Activated CD4-positive, alpha-beta T cell treated with anti-CD3 and anti-CD28 coated beads for 48 hours (primary cell): Measurements from ENCODE around the gene SELENOO.

Experiments used
- DNase-seq: peaks from one replicate; pipeline ENCODE4 v3.0.0-alpha.2; 2020

SELENOO gene

GRCh38 chr22:50171965-50172421 lies 28.8 kb upstream of the SELENOO start:
- no peak for DNase-seq

- no peak for DNase-seq
These were observed 27.4 kb upstream of the SELENOO start for GRCh38 chr22:50173311-50173982.

- no peak for DNase-seq
These were observed 26.8 kb upstream of the SELENOO start for GRCh38 chr22:50173983-50174355.

- no peak for DNase-seq
These were observed 26.2 kb upstream of the SELENOO start for GRCh38 chr22:50174382-50175190.

- DNase-seq = no peak
These were observed 25.7 kb upstream of the SELENOO start for GRCh38 chr22:50175191-50175461.

DNA sequence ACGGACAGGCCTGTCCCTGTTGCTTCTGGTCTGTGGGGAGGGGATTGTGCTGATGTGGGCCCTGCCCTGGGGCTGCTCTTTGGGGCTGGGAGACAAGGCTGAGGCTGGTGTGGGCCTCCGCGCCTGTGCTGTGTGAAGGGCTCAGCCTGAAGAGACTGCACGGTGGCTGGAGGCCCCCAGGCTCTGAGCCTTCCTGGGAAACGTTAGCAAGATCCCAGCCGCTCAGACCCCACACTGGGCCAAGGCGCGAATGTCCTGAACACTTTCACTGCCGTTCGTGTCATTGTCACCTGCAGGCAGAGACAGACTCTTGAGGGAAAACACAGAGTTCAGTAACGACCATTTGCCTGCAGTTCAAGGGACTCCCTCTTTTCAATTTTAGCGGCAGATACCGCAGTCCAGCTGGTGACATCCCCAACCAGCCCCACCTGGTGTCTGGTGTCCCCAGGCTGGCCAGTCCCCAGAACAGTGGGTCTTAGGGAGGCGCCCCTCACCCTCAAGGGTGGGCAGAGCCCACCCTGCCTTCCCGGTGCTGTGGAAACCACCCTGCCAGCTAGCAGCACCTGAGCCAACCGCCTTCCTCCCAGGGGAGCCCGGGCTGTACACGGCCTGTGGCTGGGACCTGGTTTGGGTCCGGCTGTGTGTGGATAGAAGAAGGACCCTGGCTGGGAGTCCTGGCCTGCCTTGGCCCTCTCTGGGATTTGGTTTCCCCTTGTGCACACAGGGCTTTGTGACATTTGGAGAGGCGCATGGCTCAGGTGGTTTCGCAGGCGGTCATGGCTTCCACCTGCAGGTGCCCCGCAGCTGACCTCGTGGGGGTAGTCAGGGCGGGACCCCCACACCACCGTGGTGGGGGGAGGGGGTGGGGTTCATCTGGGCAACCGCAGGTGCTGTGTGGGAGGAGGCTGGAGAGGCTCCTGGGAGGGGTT lies 24.6 kb upstream of the SELENOO start:
- no peak for DNase-seq

- no peak for DNase-seq
These were observed 23.8 kb upstream of the SELENOO start for GRCh38 chr22:50176850-50177536.

- no peak for DNase-seq
These were observed 23.0 kb upstream of the SELENOO start for GRCh38 chr22:50177537-50178470.

DNA sequence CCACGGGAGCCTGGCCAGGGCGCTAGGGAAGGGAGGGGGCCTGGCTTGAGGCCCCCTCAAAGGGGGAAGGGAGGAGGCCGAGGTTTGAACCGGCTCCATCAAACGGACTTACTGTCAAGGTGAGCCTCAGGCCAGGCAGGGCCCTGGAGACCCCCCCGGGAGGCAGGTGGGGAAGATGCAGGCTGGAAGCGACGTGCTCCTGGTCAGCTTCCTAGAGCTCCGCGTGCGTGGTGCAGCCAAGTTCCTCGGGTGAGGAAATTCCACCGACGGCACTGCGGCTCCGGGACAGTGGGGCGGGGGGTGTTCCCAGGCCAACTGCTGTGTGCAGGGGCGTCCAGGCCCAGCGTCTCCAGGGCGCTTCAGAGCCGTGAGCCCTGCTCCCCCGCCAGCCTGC lies 22.3 kb upstream of the SELENOO start:
- no peak for DNase-seq

DNA sequence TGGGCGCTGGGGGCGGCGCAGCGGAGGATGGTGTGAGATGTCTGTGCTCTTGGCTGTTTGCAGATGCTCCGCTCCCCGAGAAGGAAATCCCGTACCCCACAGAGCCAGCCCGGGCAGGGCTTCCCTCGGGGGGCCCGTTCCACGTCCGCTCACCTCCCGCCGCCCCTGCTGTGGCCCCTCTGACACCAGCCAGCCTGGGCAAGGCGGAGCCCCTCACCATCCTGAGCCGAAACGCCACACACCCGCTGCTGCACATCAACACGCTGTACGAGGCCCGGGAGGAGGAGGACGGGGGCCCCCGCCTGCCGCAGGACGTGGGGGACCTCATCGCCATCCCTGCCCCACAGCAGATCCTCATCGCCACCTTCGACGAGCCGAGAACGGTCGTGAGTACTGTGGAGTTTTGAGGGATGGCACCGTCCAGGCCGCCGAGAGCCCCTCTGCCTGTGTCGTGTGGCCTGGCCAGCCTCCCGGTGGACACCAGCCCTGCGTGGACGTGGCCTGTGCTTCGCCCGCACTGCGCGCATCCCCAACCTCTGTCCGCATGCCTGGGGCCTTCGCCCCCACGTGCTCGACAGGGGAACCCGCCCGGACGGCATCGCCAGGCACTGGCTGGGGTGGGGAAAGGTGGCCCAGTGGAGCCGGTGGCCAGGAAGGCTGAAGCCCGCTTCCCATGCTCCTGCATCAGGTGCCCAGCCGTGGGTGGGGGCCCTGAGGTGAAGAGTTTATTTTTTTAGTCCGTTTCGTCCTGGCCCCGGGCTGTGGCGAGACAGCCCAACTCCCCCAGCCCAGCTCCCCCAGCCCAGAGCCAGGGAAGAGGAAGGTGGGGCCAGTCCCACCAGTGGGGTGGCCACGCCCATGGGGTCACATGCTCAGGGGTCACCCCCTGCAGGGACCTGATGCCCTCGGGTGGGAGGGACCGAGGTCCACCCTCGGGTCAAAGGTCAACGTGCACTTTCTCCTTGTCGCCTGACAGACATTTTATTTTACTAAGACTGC lies 21.6 kb upstream of the SELENOO start:
- no peak for DNase-seq

- DNase-seq = no peak
These were observed 20.7 kb upstream of the SELENOO start for GRCh38 chr22:50179937-50180726.

- no peak for DNase-seq
These were observed 19.9 kb upstream of the SELENOO start for GRCh38 chr22:50180727-50181521.

- DNase-seq = no peak
These were observed 18.4 kb upstream of the SELENOO start for GRCh38 chr22:50182176-50183081.

DNA sequence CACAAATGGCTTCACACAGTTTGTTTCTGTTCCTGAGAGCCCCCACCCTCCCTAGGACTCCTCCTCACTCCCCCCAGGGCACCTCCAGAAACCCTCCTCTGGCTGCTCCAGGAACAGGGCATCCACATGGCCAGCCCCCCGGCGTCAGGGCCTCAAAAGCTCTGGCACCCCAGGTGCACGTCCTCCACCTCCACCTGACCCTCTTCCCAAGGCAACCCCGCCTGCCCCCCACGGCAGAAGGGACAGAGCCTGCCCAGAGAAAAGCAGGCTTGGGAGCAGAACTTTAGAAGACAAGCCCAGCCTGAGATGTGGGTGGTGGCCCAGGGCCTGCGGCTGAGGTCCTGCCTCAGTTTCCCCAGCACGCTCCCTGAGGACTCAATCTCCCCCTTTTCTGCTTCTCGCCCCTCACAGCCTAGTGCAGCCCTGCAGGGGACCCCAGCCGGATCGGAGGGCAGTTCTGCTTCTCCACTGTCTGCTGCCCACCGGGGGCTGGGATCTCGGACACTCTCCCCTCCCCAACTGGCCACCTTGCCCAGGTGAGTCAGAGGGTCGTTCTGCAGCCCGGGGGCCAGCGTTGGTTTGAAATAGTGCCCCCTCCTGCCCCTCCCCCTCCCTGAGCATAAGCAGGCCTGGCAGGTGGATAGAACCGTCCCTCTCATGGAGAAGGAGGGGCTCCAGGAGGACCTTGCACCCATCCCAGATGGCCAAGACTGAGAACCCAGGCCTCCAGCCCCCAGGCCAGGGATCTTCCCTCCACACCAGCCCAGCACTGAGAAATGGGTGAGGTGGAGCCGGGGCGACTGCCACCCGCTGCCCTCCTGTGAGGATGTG lies 17.5 kb upstream of the SELENOO start:
- DNase-seq = no peak

GRCh38 chr22:50184004-50184901 lies 16.6 kb upstream of the SELENOO start:
- DNase-seq = no peak
